OCI-LY1 (cell line): ENCODE measurements around the gene TMEM18.

Source experiments
- CTCF ChIP-seq: fragments of 200-600 bp; sonication (generic), shearing (Covaris generic); IDR thresholded peaks from 2 replicates; pipeline ENCODE4 v1.5.1; 2017; ENCODE audit warnings: mild to moderate bottlenecking, antibody characterized with exemption, low read length, moderate library complexity, mixed read lengths
- EZH2 ChIP-seq: fragments of 200-600 bp; sonication (generic), shearing (Covaris generic); IDR thresholded peaks from 2 replicates; pipeline ENCODE4 v1.8.0; 2017; ENCODE audit warnings: borderline replicate concordance, mixed run types, mild to moderate bottlenecking, antibody characterized with exemption, low read length, moderate library complexity, mixed read lengths

GRCh38 chr2:656676-657075, 20.5 kb downstream of the TMEM18 start:
- TF ChIP-seq CTCF (no peak), EZH2 (no peak)
